ENCODE data around the gene ZFHX3. TPM values are rescaled to one million over a fixed set of nuclear protein-coding genes. Genes with fewer than 3 reads are reported as not detected.

The ZFHX3 gene
- polyA plus RNA-seq, 1 donor (not counting 4 experiments of a cell fraction or from before 2014, with no cell fraction given) = 1.2 TPM

DNA sequence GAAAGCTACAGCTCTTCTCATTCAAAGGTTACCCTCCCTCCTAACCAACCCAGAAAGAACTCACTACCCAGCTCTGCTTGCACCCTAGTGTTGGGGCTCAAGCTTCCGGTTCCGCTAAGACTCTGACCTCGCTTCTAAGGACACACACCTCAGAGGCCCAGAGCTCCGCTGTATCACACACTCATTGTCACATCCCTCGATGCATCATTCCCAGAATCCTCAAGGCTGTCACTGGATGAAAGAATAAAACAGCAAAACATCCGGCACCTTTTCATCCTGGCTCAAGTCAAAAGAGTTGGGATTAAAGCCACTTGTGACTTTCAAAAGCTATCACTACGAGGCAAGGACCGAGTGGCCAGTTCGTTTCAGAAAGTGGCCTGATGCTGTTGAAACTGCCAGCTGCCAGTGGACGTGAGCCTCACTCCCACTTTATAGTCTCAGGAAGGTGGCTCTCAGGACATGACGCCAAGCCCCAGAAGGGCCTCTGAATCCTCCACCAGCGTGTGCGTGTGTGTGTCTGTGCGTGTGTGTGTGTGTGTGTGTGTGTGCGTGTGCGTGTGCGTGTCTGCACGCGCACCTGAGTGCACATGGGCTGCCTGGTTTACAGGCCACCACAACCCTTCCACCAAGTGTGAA, 29.0 kb downstream of the ZFHX3 start:
- H3K4me1 ChIP-seq (ENCODE audit: control insufficient read depth, extremely low read depth, insufficient read depth, low read length) = peaks cover 18% of the 10 kb centered on the region
- H3K9ac ChIP-seq (ENCODE audit: control insufficient read depth, extremely low read depth, insufficient read depth, low read length) = no peak overlapping the region
- no peaks in the 10 kb centered on the region for H3K36me3 ChIP-seq (ENCODE audit: control insufficient read depth in 2 of 2, extremely low read depth in 1 of 2, insufficient read depth in 2 of 2, low read length in 2 of 2)
- H3K9me1 ChIP-seq (ENCODE audit: control insufficient read depth, extremely low read depth, insufficient read depth, low read length) = no peaks in the 10 kb centered on the region
- FAIRE-seq (no peak), DNase-seq (ENCODE audit: low read depth, low spot score) (no peak)
- H3K9me3 ChIP-seq (ENCODE audit: control insufficient read depth, low read depth, low read length) = no peaks in the 10 kb centered on the region
- peaks cover 25% of the 10 kb centered on the region for H3K79me2 ChIP-seq (ENCODE audit: control insufficient read depth, insufficient read depth, low read length)
- no peak overlapping the region for H3K4me2 ChIP-seq (ENCODE audit: control insufficient read depth, extremely low read depth, insufficient read depth, low read depth, low read length)
- no peak overlapping the region for H2AFZ ChIP-seq (ENCODE audit: control insufficient read depth, low read length)
- TF ChIP-seq, protein P1, sequence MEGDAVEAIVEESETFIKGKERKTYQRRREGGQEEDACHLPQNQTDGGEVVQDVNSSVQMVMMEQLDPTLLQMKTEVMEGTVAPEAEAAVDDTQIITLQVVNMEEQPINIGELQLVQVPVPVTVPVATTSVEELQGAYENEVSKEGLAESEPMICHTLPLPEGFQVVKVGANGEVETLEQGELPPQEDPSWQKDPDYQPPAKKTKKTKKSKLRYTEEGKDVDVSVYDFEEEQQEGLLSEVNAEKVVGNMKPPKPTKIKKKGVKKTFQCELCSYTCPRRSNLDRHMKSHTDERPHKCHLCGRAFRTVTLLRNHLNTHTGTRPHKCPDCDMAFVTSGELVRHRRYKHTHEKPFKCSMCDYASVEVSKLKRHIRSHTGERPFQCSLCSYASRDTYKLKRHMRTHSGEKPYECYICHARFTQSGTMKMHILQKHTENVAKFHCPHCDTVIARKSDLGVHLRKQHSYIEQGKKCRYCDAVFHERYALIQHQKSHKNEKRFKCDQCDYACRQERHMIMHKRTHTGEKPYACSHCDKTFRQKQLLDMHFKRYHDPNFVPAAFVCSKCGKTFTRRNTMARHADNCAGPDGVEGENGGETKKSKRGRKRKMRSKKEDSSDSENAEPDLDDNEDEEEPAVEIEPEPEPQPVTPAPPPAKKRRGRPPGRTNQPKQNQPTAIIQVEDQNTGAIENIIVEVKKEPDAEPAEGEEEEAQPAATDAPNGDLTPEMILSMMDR (optimal IDR thresholded peaks at IDR 0.05 in 1 of 3, IDR thresholded peaks at IDR 0.05 in 1 of 3, conservative IDR thresholded peaks at IDR 0.05 in 1 of 3; ENCODE audit: extremely low read depth in 1 of 3, insufficient read depth in 2 of 3, low read length in 3 of 3) = no peak
- no peak for TF ChIP-seq EZH2 (IDR thresholded peaks at IDR 0.05; ENCODE audit: low read length)
- H3K27ac ChIP-seq (ENCODE audit: control insufficient read depth, insufficient read depth, low read length) = no peak overlapping the region
- dilution Hi-C loops (cut with MboI; ENCODE audit: extremely low pct_ligation_motif_present, low sequenced_read_pairs) = no loop called here
- no peak overlapping the region for H3K4me3 ChIP-seq (ENCODE audit: control insufficient read depth in 2 of 3, extremely low read depth in 1 of 3, insufficient read depth in 2 of 3, low read depth in 1 of 3, low read length in 3 of 3)
- peaks cover 27% of the 10 kb centered on the region for H4K20me1 ChIP-seq (ENCODE audit: control insufficient read depth, extremely low read depth, insufficient read depth, low read length)
- peaks cover 5% of the 10 kb centered on the region for H3K27me3 ChIP-seq (ENCODE audit: control insufficient read depth, extremely low read depth, insufficient read depth, low read length)

DNA sequence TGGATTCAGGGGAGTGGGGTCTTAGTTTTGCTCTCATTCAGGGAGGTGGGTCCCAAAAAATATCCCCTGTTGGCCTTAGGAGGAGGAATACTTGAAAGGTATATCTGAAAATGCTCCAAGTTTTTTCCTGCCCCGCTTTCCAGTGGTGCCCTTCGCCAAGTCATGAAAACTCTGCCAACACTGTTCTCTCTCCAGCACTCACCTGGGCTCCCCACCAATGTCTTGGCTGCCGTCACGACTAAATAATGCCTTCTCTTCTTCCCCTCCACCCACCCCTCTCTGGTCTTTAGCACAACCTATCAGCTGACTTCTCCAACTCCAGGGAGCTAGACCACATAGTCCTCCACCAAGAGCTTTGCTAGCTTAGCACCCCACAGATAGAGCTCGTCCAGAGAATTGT, 30.6 kb downstream of the ZFHX3 start:
- Histone ChIP-seq H3K4me3 (ENCODE audit: control insufficient read depth in 2 of 3, extremely low read depth in 1 of 3, insufficient read depth in 2 of 3, low read depth in 1 of 3, low read length in 3 of 3) (no peak overlapping the region), H3K4me2 (ENCODE audit: control insufficient read depth, extremely low read depth, insufficient read depth, low read depth, low read length) (no peak overlapping the region), H3K4me1 (ENCODE audit: control insufficient read depth, extremely low read depth, insufficient read depth, low read length) (peaks cover 18% of the 10 kb centered on the region), H3K9ac (ENCODE audit: control insufficient read depth, extremely low read depth, insufficient read depth, low read length) (no peak overlapping the region), H3K9me3 (ENCODE audit: control insufficient read depth, low read depth, low read length) (no peaks in the 10 kb centered on the region), H4K20me1 (ENCODE audit: control insufficient read depth, extremely low read depth, insufficient read depth, low read length) (peaks cover 27% of the 10 kb centered on the region), H3K36me3 (ENCODE audit: control insufficient read depth in 2 of 2, extremely low read depth in 1 of 2, insufficient read depth in 2 of 2, low read length in 2 of 2) (no peaks in the 10 kb centered on the region), H3K27ac (ENCODE audit: control insufficient read depth, insufficient read depth, low read length) (no peak overlapping the region), H3K27me3 (ENCODE audit: control insufficient read depth, extremely low read depth, insufficient read depth, low read length) (peaks cover 8% of the 10 kb centered on the region), H3K9me1 (ENCODE audit: control insufficient read depth, extremely low read depth, insufficient read depth, low read length) (no peaks in the 10 kb centered on the region), H2AFZ (ENCODE audit: control insufficient read depth, low read length) (no peak overlapping the region), H3K79me2 (ENCODE audit: control insufficient read depth, insufficient read depth, low read length) (peaks cover 26% of the 10 kb centered on the region)
- DNase-seq (ENCODE audit: low read depth, low spot score) (no peak), FAIRE-seq (no peak)
- no peak for TF ChIP-seq EZH2 (IDR thresholded peaks at IDR 0.05; ENCODE audit: low read length)
- TF ChIP-seq, protein P1 (optimal IDR thresholded peaks at IDR 0.05 in 1 of 3, IDR thresholded peaks at IDR 0.05 in 1 of 3, conservative IDR thresholded peaks at IDR 0.05 in 1 of 3; ENCODE audit: extremely low read depth in 1 of 3, insufficient read depth in 2 of 3, low read length in 3 of 3) = no peak
- dilution Hi-C loops (cut with MboI; ENCODE audit: extremely low pct_ligation_motif_present, low sequenced_read_pairs) = no loop called here
